Stimulated activated naive B cell treated with anti-CD40 and anti-IgM and Interleukin-4, amounts not matched to agents 10 μg/mL and 1 μg/mL and 100 μg/mL, for 72 hours (primary cell): Measurements from ENCODE around the gene STEAP3.
A peak's percentile ranks its signal among the peaks of the same experiment; 100 is the strongest.

Experiments
- ATAC-seq, 2 donors: fragments of 150-1000 bp; cut with Tn5 transposase; replicated peaks; 2 replicates each; pipeline ENCODE4 v1.10.0; 2021; ENCODE audit warnings: moderate library complexity in 1 of 2
- DNase-seq: peaks from one replicate; pipeline ENCODE4 v3.0.0; 2021
- H3K27ac Mint-ChIP-seq: one replicate; pipeline ENCODE4 v1.8.0; 2022; ENCODE audit warnings: mild to moderate bottlenecking, mixed read lengths
- H3K27me3 Mint-ChIP-seq, 2 donors: one replicate each; pipeline ENCODE4 v1.8.0; 2022; ENCODE audit warnings: mixed read lengths in 2 of 2
- H3K36me3 Mint-ChIP-seq, 2 donors: one replicate each; pipeline ENCODE4 v1.8.0; 2022; ENCODE audit warnings: mixed read lengths in 2 of 2, mild to moderate bottlenecking in 1 of 2
- H3K4me1 Mint-ChIP-seq, 2 donors: one replicate each; pipeline ENCODE4 v1.8.0; 2022; ENCODE audit warnings: mixed read lengths in 2 of 2, mild to moderate bottlenecking in 1 of 2
- H3K4me3 Mint-ChIP-seq, 2 donors: one replicate each; pipeline ENCODE4 v1.8.0; 2022; ENCODE audit warnings: mild to moderate bottlenecking in 2 of 2, mixed read lengths in 2 of 2, moderate library complexity in 1 of 2
- H3K9me3 Mint-ChIP-seq, 2 donors: one replicate each; pipeline ENCODE4 v1.8.0; 2022; ENCODE audit warnings: mixed read lengths in 2 of 2, mild to moderate bottlenecking in 1 of 2

Gene STEAP3

DNA sequence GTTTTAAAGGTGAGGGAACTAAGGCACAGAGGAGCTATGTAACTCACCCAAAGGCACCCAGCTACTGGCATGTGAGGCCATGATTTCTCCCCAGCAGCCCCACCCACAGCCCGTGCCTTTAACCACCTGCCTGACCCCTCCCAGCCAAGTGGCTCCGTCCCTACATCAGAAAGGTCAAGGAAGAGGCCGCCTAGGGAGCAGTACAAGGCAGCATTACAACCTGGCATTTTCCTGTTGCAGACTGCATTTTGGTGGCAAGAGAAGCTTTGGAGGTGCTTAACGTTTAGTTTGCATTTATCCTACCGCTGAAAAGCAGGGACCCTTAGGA lies 17.5 kb downstream of the STEAP3 start:
- H3K4me3 Mint-ChIP-seq: no peak overlapping the region
- no peak for ATAC-seq

DNA sequence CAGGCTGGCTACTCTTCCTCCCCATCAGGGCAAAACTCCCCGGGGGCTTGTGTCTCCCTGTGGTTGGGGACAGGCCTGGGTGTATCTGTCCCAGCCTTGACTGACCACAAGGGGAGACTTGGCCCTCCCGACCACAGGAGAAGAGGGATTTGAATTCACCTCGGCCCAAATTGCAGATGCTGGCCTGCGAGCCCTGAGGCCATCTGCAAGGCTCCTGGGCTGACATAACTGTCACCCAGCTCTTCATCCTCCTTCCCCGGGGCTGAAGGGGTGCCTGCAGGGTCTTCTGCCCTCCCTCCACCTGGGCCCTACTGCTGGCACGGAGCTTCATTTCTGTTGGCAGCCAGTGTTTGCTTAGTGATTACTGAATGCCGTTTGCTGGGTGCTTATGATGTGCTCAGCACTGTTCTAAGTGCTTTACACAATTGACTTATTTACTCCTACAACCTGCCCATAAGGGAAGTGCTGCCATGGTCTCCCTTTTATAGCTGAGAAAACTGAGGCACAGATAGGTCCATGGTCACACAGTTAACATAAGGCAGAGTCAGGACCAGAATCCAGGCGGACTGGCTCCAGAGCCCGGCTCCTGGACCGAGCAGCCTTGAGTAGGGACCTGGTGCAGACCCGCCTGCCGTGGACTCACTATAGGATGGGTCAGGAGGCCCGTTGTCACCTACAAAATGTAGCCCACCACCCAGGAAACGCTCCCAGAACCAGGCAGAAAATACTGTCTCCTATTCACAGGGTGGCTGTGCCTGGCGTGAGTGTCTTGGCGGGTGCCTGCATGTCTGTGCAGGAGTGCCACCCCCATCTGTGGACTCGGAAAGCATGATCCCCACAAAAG lies 18.9 kb downstream of the STEAP3 start:
- DNase-seq (no peak), ATAC-seq (no peak)
- Mint-ChIP-seq H3K27me3 (peaks cover 0 to 15% of the 10 kb centered on the region in 2 donors), H3K4me3 (no peak overlapping the region), H3K4me1 (peaks cover 3 to 5% of the 10 kb centered on the region in 2 donors), H3K9me3 (peaks cover 0 to 1% of the 10 kb centered on the region in 2 donors), H3K27ac (no peak overlapping the region), H3K36me3 (no peaks in the 10 kb centered on the region)

More for the DNA sequence above, 17.5 kb downstream of the STEAP3 start:
- no peak for DNase-seq
- Mint-ChIP-seq H3K4me1 (peaks cover 5 to 11% of the 10 kb centered on the region in 2 donors), H3K27me3 (peaks cover 6 to 15% of the 10 kb centered on the region in 2 donors), H3K27ac (no peak overlapping the region), H3K9me3 (peaks cover 0 to 1% of the 10 kb centered on the region in 2 donors), H3K36me3 (no peaks in the 10 kb centered on the region)

GRCh38 chr2:119243621-119244020 lies 20.0 kb downstream of the STEAP3 start:
- H3K36me3 Mint-ChIP-seq: no peaks in the 10 kb centered on the region
- H3K4me3 Mint-ChIP-seq: no peak overlapping the region
- peak overlapping the region; percentile 31 for H3K27ac Mint-ChIP-seq
- peaks cover 0 to 10% of the 10 kb centered on the region in 2 donors for H3K27me3 Mint-ChIP-seq
- ATAC-seq: no peak
- peaks cover under 1 to 2% of the 10 kb centered on the region in 2 donors for H3K4me1 Mint-ChIP-seq
- H3K9me3 Mint-ChIP-seq: peaks cover 0 to 1% of the 10 kb centered on the region in 2 donors
- no peak for DNase-seq

DNA sequence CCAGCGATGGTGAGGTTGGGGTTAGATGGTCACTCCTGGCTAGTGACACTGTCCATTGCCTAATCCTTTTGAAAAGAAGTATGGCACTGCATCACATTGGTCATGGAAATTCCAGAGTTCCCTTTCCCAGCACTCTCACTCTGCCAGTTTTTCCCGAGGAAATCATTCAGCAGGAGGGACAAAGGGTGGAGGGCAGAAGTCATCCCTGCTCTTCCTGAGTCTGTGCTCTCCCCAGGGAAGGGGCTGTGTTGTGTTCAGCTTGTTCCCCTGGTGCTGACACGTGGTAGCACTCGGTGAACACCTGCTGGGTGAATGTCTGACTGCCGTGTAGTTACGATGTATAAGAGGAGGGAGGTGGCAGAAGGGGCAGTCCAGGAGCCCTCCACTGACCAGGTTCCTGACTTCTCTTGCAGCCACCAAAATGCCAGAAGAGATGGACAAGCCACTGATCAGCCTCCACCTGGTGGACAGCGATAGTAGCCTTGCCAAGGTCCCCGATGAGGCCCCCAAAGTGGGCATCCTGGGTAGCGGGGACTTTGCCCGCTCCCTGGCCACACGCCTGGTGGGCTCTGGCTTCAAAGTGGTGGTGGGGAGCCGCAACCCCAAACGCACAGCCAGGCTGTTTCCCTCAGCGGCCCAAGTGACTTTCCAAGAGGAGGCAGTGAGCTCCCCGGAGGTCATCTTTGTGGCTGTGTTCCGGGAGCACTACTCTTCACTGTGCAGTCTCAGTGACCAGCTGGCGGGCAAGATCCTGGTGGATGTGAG lies 21.6 kb downstream of the STEAP3 start:
- no peak overlapping the region for H3K27ac Mint-ChIP-seq
- ATAC-seq (no peak), DNase-seq (no peak)
- H3K9me3 Mint-ChIP-seq: peaks cover 0 to 1% of the 10 kb centered on the region in 2 donors
- no peak overlapping the region for H3K4me3 Mint-ChIP-seq
- H3K4me1 Mint-ChIP-seq: peaks cover 0 to 2% of the 10 kb centered on the region in 2 donors
- no peaks in the 10 kb centered on the region for H3K36me3 Mint-ChIP-seq
- H3K27me3 Mint-ChIP-seq: peaks cover 0 to 6% of the 10 kb centered on the region in 2 donors

GRCh38 chr2:119245841-119246230 lies 22.2 kb downstream of the STEAP3 start:
- DNase-seq (no peak), ATAC-seq (no peak)
- peaks cover 0 to 2% of the 10 kb centered on the region in 2 donors for H3K4me1 Mint-ChIP-seq
- H3K27me3 Mint-ChIP-seq: peaks cover 0 to 2% of the 10 kb centered on the region in 2 donors
- peaks cover 0 to 1% of the 10 kb centered on the region in 2 donors for H3K9me3 Mint-ChIP-seq
- no peak overlapping the region for H3K4me3 Mint-ChIP-seq
- no peaks in the 10 kb centered on the region for H3K36me3 Mint-ChIP-seq
- H3K27ac Mint-ChIP-seq: no peak overlapping the region

DNA sequence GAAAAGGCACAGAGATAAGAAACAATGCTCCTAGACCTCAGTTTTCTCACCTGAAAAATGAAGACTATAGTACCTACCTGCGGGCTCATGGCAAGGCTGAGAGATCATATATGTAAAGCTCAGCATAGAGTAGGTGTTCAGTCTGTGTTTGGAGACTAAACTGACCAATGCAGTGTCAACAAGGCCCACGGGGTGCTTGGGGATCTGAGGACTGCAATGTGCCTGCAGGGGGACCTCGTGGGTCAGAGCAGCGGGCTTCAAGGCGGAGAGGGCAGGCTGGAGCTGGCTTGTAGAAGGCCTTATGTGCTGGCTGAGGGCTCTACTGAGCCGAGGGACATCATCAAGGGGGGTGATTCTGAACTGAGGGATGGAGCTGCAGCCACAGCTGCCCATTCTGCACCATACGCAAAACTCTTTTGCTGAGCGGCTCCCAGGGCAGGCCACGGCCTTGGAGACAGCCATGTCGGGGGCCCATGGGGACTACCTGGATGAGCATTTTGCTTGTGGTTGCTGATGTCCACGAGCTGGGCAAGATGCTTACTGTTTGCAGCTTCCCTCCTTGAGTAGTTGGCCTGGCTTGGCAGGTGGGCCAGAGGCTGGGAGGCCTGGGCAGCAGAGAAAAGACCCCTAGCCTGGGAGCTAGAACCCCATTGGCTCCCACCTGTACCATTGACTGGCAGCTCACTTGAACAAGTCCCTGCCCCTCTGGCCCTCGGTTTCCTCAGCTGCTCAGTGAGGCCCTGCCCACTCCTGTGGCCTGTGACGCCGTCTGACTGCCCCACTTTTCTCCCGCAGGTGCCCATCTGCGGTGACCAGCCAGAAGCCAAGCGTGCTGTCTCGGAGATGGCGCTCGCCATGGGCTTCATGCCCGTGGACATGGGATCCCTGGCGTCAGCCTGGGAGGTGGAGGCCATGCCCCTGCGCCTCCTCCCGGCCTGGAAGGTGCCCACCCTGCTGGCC lies 23.5 kb downstream of the STEAP3 start:
- ATAC-seq (no peak), DNase-seq (no peak)
- Mint-ChIP-seq H3K9me3 (peaks cover 0 to 1% of the 10 kb centered on the region in 2 donors), H3K27me3 (no peaks in the 10 kb centered on the region), H3K4me3 (no peak overlapping the region), H3K4me1 (peaks cover 0 to 2% of the 10 kb centered on the region in 2 donors), H3K27ac (no peak overlapping the region), H3K36me3 (no peaks in the 10 kb centered on the region)

- no peak overlapping the region for H3K27ac Mint-ChIP-seq
These were observed 24.2 kb downstream of the STEAP3 start for GRCh38 chr2:119247844-119248271.

DNA sequence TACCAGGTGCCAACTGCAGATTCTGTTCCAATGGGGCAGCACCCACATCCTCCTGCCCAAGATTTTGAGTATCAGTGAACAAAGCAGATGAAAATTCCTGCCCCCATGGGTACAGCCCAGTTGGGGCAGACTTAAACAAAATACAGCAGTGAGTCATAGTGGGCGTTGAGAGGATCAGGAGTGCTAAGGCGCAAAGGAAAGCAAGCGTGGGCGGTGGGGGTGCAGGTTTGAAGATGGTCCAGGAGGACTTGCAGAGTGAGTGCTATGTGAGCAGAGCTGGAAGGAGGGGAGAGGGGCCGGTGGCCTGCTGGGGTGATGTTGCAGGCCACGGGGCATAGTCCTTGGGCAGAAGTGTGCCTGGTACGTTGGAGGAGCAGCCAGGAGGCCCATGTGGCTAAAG lies 24.7 kb downstream of the STEAP3 start:
- H3K36me3 Mint-ChIP-seq: no peaks in the 10 kb centered on the region

More at GRCh38 chr2:119247844-119248271, 24.2 kb downstream of the STEAP3 start:
- DNase-seq: no peak
- Mint-ChIP-seq H3K27me3 (no peaks in the 10 kb centered on the region), H3K9me3 (peaks cover 0 to 1% of the 10 kb centered on the region in 2 donors), H3K4me3 (no peak overlapping the region), H3K36me3 (no peaks in the 10 kb centered on the region), H3K4me1 (peaks cover 0 to 2% of the 10 kb centered on the region in 2 donors)
- no peak for ATAC-seq

DNA sequence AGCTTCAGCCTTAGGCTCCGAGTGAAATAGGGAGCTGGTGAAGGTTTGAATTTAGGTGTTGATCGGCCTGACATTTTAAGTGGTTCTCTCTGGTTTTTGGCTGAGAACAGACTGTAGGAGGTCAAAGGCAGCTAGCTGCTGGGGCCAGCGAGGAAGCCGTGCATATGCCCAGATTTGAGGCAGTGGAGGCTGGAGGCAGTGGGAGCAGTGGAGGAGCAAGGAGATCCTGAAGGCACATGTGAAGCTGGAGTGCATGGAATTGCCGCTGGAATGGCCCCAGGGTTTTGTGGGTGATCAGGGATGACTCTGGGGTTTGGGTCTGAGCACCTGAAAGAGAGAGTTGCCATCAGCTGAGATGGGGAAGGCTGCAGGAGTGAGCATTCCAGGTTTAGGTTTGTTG lies 25.1 kb downstream of the STEAP3 start:
- Mint-ChIP-seq H3K4me3 (no peak overlapping the region), H3K36me3 (no peaks in the 10 kb centered on the region), H3K27me3 (no peaks in the 10 kb centered on the region), H3K9me3 (peaks cover 0 to 1% of the 10 kb centered on the region in 2 donors), H3K4me1 (peaks cover 0 to 2% of the 10 kb centered on the region in 2 donors), H3K27ac (no peak overlapping the region)
- ATAC-seq: no peak
- DNase-seq: no peak

More for the DNA sequence above, 24.7 kb downstream of the STEAP3 start:
- ATAC-seq (no peak), DNase-seq (no peak)
- Mint-ChIP-seq H3K27me3 (no peaks in the 10 kb centered on the region), H3K9me3 (peaks cover 0 to 1% of the 10 kb centered on the region in 2 donors), H3K4me1 (peaks cover 0 to 2% of the 10 kb centered on the region in 2 donors), H3K27ac (no peak overlapping the region), H3K4me3 (no peak overlapping the region)

GRCh38 chr2:119249311-119249710 lies 25.7 kb downstream of the STEAP3 start:
- H3K27ac Mint-ChIP-seq: no peak overlapping the region

DNA sequence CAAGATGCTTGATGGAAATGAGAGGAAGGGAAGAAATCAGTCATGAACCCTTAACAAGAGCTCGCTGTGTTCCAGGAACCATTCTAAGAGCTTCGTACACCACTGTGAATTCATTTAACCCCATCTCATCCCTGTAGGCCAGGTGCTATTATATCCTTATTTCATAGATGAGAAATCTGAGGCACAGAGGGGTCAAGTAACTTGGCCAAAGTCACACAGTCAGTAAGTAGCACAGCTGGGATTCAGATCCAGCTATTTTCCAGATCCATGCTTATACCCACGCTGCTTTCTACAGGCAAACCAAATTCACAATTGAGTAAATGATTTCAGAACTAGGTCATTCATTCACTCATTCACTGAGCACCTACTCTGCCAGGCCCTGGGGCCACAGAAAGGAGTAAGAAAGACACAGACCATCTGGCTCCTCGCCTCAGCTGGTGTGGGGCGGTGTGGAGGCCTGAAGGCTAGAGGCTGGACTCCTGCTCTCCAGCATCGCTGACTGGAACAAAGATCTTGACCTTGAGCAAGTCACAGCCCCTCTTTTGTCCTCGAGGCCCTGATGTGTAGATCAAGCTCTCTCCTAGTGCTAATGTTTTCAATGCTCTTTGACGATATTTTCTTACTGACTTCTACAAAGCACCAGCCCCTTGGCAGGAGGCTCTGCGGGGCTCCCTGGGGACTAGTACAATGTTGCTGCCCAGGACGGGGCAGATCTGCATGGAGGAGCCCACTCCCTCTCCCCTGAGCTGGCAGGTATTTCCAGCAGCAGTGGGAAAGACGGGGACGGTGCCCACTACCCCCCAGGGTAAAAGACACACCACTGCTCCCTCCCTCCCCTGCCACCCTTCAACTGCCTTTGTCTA lies 26.5 kb downstream of the STEAP3 start:
- H3K9me3 Mint-ChIP-seq: peaks cover 0 to 1% of the 10 kb centered on the region in 2 donors
- peaks cover 0 to 2% of the 10 kb centered on the region in 2 donors for H3K4me1 Mint-ChIP-seq
- H3K36me3 Mint-ChIP-seq: no peaks in the 10 kb centered on the region
- DNase-seq (no peak), ATAC-seq (no peak)
- H3K27ac Mint-ChIP-seq: no peak overlapping the region
- H3K27me3 Mint-ChIP-seq: no peaks in the 10 kb centered on the region
- no peak overlapping the region for H3K4me3 Mint-ChIP-seq

More at GRCh38 chr2:119249311-119249710, 25.7 kb downstream of the STEAP3 start:
- ATAC-seq: no peak
- Mint-ChIP-seq H3K27me3 (no peaks in the 10 kb centered on the region), H3K36me3 (no peaks in the 10 kb centered on the region), H3K4me3 (no peak overlapping the region), H3K9me3 (peaks cover 0 to 1% of the 10 kb centered on the region in 2 donors), H3K4me1 (peaks cover 0 to 2% of the 10 kb centered on the region in 2 donors)
- no peak for DNase-seq

GRCh38 chr2:119250718-119251290 lies 27.2 kb downstream of the STEAP3 start:
- peaks cover 0 to 1% of the 10 kb centered on the region in 2 donors for H3K9me3 Mint-ChIP-seq
- ATAC-seq: no peak
- H3K36me3 Mint-ChIP-seq: no peaks in the 10 kb centered on the region
- H3K27me3 Mint-ChIP-seq: no peaks in the 10 kb centered on the region
- no peak overlapping the region for H3K27ac Mint-ChIP-seq
- DNase-seq: no peak
- H3K4me1 Mint-ChIP-seq: peaks cover 0 to 2% of the 10 kb centered on the region in 2 donors
- no peak overlapping the region for H3K4me3 Mint-ChIP-seq

- H3K4me3 Mint-ChIP-seq: no peak overlapping the region
- H3K27me3 Mint-ChIP-seq: no peaks in the 10 kb centered on the region
- no peaks in the 10 kb centered on the region for H3K36me3 Mint-ChIP-seq
- no peaks in the 10 kb centered on the region for H3K9me3 Mint-ChIP-seq
- no peak overlapping the region for H3K27ac Mint-ChIP-seq
- ATAC-seq (no peak), DNase-seq (no peak)
- H3K4me1 Mint-ChIP-seq: peaks cover 0 to 2% of the 10 kb centered on the region in 2 donors
These were observed 28.0 kb downstream of the STEAP3 start for GRCh38 chr2:119251652-119252051.
